ENCODE data around the gene DCDC1. TPM values are rescaled to one million over a fixed set of nuclear protein-coding genes. Genes with fewer than 3 reads are reported as not detected.

The DCDC1 gene
- polyA plus RNA-seq, 2 donors = 0.02 TPM; not detected in 1

DNA sequence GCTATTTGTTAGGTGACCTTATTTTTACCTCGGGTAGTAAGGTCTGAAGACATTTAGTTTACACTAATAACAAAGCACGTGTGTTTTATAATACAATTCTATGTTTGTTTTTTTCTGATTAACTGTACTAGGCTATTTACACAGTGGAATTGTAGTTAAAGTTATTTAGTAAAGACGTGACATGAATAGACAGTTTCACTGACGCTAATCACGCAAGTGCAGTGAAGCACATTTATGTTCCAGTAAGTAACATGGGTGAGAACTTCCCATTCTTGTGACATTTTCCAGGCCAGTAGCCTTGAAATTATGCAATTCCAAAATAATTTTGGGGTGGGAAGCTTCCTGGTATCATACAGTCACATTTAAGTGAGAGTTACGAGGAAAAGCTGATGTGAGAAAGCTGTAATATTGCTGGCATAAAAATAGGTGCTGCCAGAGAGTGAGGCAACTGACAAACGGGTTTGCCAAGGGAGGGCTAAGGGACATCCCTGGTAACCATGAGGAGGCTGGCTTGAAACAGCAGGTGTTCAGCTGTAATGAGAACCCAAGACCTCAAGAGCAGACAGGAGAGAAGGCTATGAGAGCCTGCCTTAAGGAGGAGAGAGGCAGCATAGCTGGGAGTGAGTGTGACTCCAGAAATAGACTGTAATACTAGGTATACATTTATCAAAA lies 378.8 kb downstream of the DCDC1 start:
- no peak overlapping the region for H3K4me3 ChIP-seq (ENCODE audit: low read depth in 1 of 2, low read length in 2 of 2)

DNA sequence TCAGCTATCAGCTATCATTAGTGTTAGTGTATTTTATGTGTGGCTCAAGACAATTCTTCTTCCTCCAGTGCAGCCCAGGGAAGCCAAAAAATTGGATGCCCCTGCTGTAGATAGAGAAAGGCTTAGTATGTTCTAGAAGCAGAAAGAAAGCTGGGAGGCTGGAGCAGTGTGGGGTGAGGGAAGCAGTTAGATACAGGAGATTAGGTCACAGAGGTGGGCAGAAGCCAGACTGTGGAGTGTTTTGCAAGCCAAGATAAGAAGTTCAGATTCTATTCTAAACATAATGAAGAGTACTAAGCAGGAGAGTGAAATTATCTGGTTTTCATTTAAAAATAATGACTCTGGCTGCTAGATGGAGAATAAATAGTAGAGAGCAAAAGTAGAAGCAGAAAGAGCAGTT lies 381.7 kb downstream of the DCDC1 start:
- no peaks in the 10 kb centered on the region for H3K36me3 ChIP-seq (ENCODE audit: control insufficient read depth in 2 of 2, insufficient read depth in 2 of 2, low read length in 1 of 2)
- no peak overlapping the region for H3K27ac ChIP-seq (ENCODE audit: low read depth in 2 of 2, low read length in 1 of 2)
- no peaks in the 10 kb centered on the region for H3K4me1 ChIP-seq (ENCODE audit: control insufficient read depth in 2 of 2, insufficient read depth in 2 of 2, low read length in 1 of 2)
- no peaks in the 10 kb centered on the region for H3K27me3 ChIP-seq (ENCODE audit: control insufficient read depth in 1 of 2, insufficient read depth in 2 of 2, low read length in 2 of 2)
- H3K9me3 ChIP-seq (ENCODE audit: control insufficient read depth in 2 of 2, insufficient read depth in 1 of 2, low read depth in 1 of 2, low read length in 1 of 2) = no peaks in the 10 kb centered on the region
- H3K4me3 ChIP-seq (ENCODE audit: low read depth in 1 of 2, low read length in 2 of 2) = no peak overlapping the region

More for the DNA sequence above, 378.8 kb downstream of the DCDC1 start:
- Histone ChIP-seq H3K27me3 (ENCODE audit: control insufficient read depth in 1 of 2, insufficient read depth in 2 of 2, low read length in 2 of 2) (no peaks in the 10 kb centered on the region), H3K36me3 (ENCODE audit: control insufficient read depth in 2 of 2, insufficient read depth in 2 of 2, low read length in 1 of 2) (no peaks in the 10 kb centered on the region), H3K4me1 (ENCODE audit: control insufficient read depth in 2 of 2, insufficient read depth in 2 of 2, low read length in 1 of 2) (no peaks in the 10 kb centered on the region), H3K9me3 (ENCODE audit: control insufficient read depth in 2 of 2, insufficient read depth in 1 of 2, low read depth in 1 of 2, low read length in 1 of 2) (no peaks in the 10 kb centered on the region), H3K27ac (ENCODE audit: low read depth in 2 of 2, low read length in 1 of 2) (no peak overlapping the region)
- 48% methylated on average over 7 of the region's 7 CpGs for WGBS, 2 donors

DNA sequence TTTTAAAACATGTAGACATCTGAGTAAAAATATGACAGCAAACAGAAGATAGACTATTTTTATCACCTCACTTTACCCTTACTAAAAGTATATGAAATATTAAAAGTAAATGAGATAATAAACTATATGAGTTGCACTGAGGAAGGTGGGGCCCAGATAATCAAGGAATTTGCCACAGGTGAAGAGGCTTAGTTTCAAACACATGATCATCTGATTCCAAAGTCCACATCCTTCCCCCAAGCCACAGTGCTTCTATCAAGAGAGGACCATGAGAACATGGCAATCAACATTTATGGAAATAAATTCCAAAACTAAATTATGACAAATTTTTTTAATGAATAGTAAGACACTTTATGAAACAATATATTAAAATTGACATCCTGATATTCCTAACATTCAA lies 384.0 kb downstream of the DCDC1 start:
- Histone ChIP-seq H3K9me3 (ENCODE audit: control insufficient read depth in 2 of 2, insufficient read depth in 1 of 2, low read depth in 1 of 2, low read length in 1 of 2) (no peaks in the 10 kb centered on the region), H3K36me3 (ENCODE audit: control insufficient read depth in 2 of 2, insufficient read depth in 2 of 2, low read length in 1 of 2) (no peaks in the 10 kb centered on the region), H3K27ac (ENCODE audit: low read depth in 2 of 2, low read length in 1 of 2) (no peak overlapping the region), H3K4me1 (ENCODE audit: control insufficient read depth in 2 of 2, insufficient read depth in 2 of 2, low read length in 1 of 2) (no peaks in the 10 kb centered on the region), H3K4me3 (ENCODE audit: low read depth in 1 of 2, low read length in 2 of 2) (no peak overlapping the region), H3K27me3 (ENCODE audit: control insufficient read depth in 1 of 2, insufficient read depth in 2 of 2, low read length in 2 of 2) (no peaks in the 10 kb centered on the region)

DNA sequence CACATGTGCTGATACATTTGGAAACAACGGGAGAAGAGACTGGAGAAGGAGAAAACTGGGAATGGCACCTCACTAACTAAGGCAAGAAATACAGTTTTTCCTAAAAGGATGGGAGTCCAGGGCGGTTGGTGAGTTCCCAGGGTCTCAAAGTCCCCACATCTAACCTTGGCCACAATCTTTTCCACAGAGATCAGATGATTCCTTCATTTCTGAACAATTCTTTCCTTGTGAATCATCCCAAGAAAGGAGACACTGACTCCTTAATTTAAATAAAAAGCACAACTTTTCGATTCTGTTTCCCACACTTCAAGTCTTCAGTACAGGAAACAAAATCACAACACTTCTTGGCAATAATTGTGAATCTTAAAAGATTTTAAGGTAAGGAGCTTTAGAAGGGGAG lies 384.7 kb downstream of the DCDC1 start:
- H3K27ac ChIP-seq (ENCODE audit: low read depth in 2 of 2, low read length in 1 of 2) = no peak overlapping the region
- WGBS, 2 donors = 48 to 65% methylated on average over 3 of the region's 3 CpGs

DNA sequence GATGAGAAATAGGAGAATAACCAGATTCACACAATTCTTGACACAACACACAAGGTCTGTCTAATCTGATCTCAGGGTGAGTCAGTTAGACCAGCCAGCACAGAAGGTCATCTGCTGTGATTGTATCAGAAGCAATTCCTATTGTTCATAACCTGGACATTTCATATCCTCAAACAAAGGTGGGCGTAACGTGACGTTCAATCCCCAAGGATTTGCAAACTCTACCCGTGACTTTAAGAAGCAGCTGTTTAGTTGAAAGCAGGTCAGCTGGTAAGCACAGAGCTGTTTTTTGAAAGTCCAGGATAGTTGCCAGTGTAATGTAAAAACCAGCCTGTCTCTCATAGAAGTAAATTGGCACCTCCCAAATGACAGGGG lies 385.1 kb downstream of the DCDC1 start:
- no peaks in the 10 kb centered on the region for H3K36me3 ChIP-seq (ENCODE audit: control insufficient read depth in 2 of 2, insufficient read depth in 2 of 2, low read length in 1 of 2)
- H3K27me3 ChIP-seq (ENCODE audit: control insufficient read depth in 1 of 2, insufficient read depth in 2 of 2, low read length in 2 of 2) = no peaks in the 10 kb centered on the region
- no peak overlapping the region for H3K27ac ChIP-seq (ENCODE audit: low read depth in 2 of 2, low read length in 1 of 2)
- no peaks in the 10 kb centered on the region for H3K9me3 ChIP-seq (ENCODE audit: control insufficient read depth in 2 of 2, insufficient read depth in 1 of 2, low read depth in 1 of 2, low read length in 1 of 2)
- no peaks in the 10 kb centered on the region for H3K4me1 ChIP-seq (ENCODE audit: control insufficient read depth in 2 of 2, insufficient read depth in 2 of 2, low read length in 1 of 2)
- 48 to 52% methylated on average over 4 of the region's 4 CpGs for WGBS, 2 donors
- H3K4me3 ChIP-seq (ENCODE audit: low read depth in 1 of 2, low read length in 2 of 2) = no peak overlapping the region

More for the DNA sequence above, 384.7 kb downstream of the DCDC1 start:
- H3K9me3 ChIP-seq (ENCODE audit: control insufficient read depth in 2 of 2, insufficient read depth in 1 of 2, low read depth in 1 of 2, low read length in 1 of 2) = no peaks in the 10 kb centered on the region
- H3K36me3 ChIP-seq (ENCODE audit: control insufficient read depth in 2 of 2, insufficient read depth in 2 of 2, low read length in 1 of 2) = no peaks in the 10 kb centered on the region
- H3K27me3 ChIP-seq (ENCODE audit: control insufficient read depth in 1 of 2, insufficient read depth in 2 of 2, low read length in 2 of 2) = no peaks in the 10 kb centered on the region
- H3K4me3 ChIP-seq (ENCODE audit: low read depth in 1 of 2, low read length in 2 of 2) = no peak overlapping the region
- no peaks in the 10 kb centered on the region for H3K4me1 ChIP-seq (ENCODE audit: control insufficient read depth in 2 of 2, insufficient read depth in 2 of 2, low read length in 1 of 2)

DNA sequence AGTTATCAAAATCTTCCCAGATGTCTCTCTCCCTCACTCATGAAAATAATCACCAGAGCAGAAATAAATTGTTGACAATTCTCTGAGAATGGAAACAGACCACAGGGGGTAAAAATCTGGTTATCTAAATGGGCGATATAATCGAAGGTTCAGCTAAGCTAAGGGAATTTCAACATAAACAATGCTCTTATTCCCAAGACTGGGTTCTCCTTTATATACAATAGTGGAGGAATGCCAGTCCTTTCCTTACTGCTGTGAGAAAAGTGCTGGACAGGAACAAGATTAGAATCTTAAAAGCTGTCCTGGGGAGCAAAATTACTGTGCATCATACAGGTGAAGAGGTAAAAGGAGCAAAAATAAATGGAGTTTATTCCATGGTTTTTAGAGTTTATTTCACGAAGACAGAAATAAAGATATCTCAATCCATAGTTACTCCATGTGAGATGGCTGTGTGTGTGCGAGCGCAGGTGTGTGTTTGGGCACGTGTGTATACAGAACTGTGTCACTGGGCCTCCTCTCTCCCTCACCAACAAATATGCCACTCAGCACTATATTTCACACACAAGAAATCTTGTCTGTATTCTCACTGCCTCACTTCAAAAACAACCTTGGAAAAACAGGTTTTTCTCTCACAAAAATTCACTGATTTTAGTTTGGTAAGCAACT lies 385.6 kb downstream of the DCDC1 start:
- 65% methylated on average over 6 of the region's 6 CpGs for WGBS, 2 donors
- no peak overlapping the region for H3K4me3 ChIP-seq (ENCODE audit: low read depth in 1 of 2, low read length in 2 of 2)
- no peaks in the 10 kb centered on the region for H3K9me3 ChIP-seq (ENCODE audit: control insufficient read depth in 2 of 2, insufficient read depth in 1 of 2, low read depth in 1 of 2, low read length in 1 of 2)
- no peaks in the 10 kb centered on the region for H3K4me1 ChIP-seq (ENCODE audit: control insufficient read depth in 2 of 2, insufficient read depth in 2 of 2, low read length in 1 of 2)
- H3K27me3 ChIP-seq (ENCODE audit: control insufficient read depth in 1 of 2, insufficient read depth in 2 of 2, low read length in 2 of 2) = no peaks in the 10 kb centered on the region
- no peaks in the 10 kb centered on the region for H3K36me3 ChIP-seq (ENCODE audit: control insufficient read depth in 2 of 2, insufficient read depth in 2 of 2, low read length in 1 of 2)
- no peak overlapping the region for H3K27ac ChIP-seq (ENCODE audit: low read depth in 2 of 2, low read length in 1 of 2)

DNA sequence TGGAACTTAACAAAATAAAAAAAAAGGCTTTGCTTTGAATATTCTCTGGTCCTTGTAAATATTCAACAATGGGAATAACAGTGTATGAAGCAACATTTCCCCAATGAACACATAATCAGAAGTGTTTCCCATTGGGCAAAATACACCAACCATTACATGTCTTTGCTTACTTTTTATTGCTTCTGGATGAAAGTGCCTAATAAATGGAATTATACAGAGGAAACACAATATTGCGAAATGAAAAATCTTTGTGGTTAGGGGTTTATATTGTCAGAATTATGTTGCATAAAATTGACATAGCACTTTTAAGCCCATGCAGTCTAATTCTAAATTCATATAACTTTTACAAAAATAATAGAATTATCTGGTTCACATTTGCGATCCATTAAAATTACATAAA lies 386.4 kb downstream of the DCDC1 start:
- WGBS, 2 donors = 94 to 96% methylated on average over 2 of the region's 2 CpGs

DNA sequence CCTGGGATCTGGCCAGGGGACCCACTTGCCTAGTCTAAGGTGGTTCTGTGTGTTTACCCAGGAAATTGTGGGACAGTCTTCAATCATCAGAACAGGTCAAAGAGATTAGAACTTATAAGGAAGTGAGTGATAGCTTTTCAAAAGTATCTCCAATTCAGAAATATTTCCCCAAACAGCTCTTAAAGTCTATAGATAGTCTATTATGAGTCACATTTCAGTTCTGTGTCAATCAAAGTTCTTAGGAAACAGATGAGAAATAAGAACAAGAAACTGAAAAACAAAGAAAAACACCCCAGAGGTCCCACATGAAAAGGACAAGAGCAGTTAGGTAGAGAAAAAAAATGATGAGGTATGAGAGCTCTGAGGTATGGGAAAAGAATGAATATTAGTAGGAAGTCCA lies 402.0 kb downstream of the DCDC1 start:
- Histone ChIP-seq H3K27me3 (ENCODE audit: control insufficient read depth in 1 of 2, insufficient read depth in 2 of 2, low read length in 2 of 2) (no peaks in the 10 kb centered on the region), H3K9me3 (ENCODE audit: control insufficient read depth in 2 of 2, insufficient read depth in 1 of 2, low read depth in 1 of 2, low read length in 1 of 2) (peaks cover 0 to 3% of the 10 kb centered on the region in 2 donors), H3K4me1 (ENCODE audit: control insufficient read depth in 2 of 2, insufficient read depth in 2 of 2, low read length in 1 of 2) (no peaks in the 10 kb centered on the region), H3K4me3 (ENCODE audit: low read depth in 1 of 2, low read length in 2 of 2) (no peak overlapping the region), H3K36me3 (ENCODE audit: control insufficient read depth in 2 of 2, insufficient read depth in 2 of 2, low read length in 1 of 2) (no peaks in the 10 kb centered on the region), H3K27ac (ENCODE audit: low read depth in 2 of 2, low read length in 1 of 2) (no peak overlapping the region)

More for the DNA sequence above, 386.4 kb downstream of the DCDC1 start:
- H3K4me1 ChIP-seq (ENCODE audit: control insufficient read depth in 2 of 2, insufficient read depth in 2 of 2, low read length in 1 of 2) = no peaks in the 10 kb centered on the region
- no peaks in the 10 kb centered on the region for H3K36me3 ChIP-seq (ENCODE audit: control insufficient read depth in 2 of 2, insufficient read depth in 2 of 2, low read length in 1 of 2)
- no peak overlapping the region for H3K4me3 ChIP-seq (ENCODE audit: low read depth in 1 of 2, low read length in 2 of 2)
- H3K27me3 ChIP-seq (ENCODE audit: control insufficient read depth in 1 of 2, insufficient read depth in 2 of 2, low read length in 2 of 2) = no peaks in the 10 kb centered on the region
- H3K9me3 ChIP-seq (ENCODE audit: control insufficient read depth in 2 of 2, insufficient read depth in 1 of 2, low read depth in 1 of 2, low read length in 1 of 2) = no peaks in the 10 kb centered on the region
- H3K27ac ChIP-seq (ENCODE audit: low read depth in 2 of 2, low read length in 1 of 2) = no peak overlapping the region

DNA sequence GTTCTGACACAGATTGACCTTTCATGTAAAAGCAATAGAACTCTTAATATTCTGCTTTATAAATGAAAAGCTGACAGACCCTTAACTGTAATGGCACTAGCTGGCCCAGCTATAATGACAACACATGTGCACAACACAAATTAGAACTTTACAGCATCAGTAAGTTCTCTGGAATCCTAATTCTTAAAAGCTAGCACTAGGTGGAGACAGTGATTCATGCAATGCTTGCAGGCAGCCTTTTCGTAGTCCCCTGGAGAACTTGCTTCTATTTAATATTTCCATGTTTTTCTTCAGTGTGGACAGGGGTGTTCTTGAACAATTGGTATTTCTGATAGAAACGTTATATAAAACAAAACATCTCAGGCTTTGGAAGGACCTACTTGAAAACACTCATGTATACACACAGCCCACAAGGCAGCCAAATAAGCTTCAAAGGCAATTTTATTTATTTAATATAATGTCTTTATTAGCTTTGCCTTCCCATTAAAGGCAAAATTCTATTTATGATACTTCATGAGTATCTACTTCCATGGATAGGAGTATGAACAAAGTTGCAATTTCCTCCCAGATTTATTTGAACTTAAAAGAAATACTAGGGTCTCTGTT lies 409.0 kb downstream of the DCDC1 start:
- no peak overlapping the region for H3K27ac ChIP-seq (ENCODE audit: low read depth in 2 of 2, low read length in 1 of 2)
- no peaks in the 10 kb centered on the region for H3K4me1 ChIP-seq (ENCODE audit: control insufficient read depth in 2 of 2, insufficient read depth in 2 of 2, low read length in 1 of 2)
- no peaks in the 10 kb centered on the region for H3K27me3 ChIP-seq (ENCODE audit: control insufficient read depth in 1 of 2, insufficient read depth in 2 of 2, low read length in 2 of 2)
- 7 to 8% methylated on average over 2 of the region's 2 CpGs for WGBS, 2 donors
- no peaks in the 10 kb centered on the region for H3K9me3 ChIP-seq (ENCODE audit: control insufficient read depth in 2 of 2, insufficient read depth in 1 of 2, low read depth in 1 of 2, low read length in 1 of 2)
- H3K36me3 ChIP-seq (ENCODE audit: control insufficient read depth in 2 of 2, insufficient read depth in 2 of 2, low read length in 1 of 2) = no peaks in the 10 kb centered on the region
- H3K4me3 ChIP-seq (ENCODE audit: low read depth in 1 of 2, low read length in 2 of 2) = no peak overlapping the region

DNA sequence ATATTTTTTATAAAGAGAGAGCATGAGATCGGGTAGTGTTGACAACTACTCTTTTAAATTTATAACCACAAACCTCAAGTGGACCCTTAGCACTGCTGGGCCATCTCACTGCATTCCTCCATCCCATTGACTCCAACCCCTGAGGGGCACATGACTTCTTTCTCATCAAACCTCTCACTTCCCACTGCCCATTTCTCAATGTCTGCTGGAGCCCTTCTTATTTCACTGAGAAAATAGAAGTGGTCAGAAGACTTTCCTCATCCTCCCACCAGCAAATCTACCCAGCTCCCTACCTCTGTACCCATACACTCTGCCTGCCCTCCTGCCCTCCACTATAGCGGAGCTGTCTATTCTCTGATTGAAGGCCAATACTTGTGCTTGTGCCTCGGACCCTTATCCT lies 412.8 kb downstream of the DCDC1 start:
- no peak overlapping the region for H3K4me3 ChIP-seq (ENCODE audit: low read depth in 1 of 2, low read length in 2 of 2)
- no peaks in the 10 kb centered on the region for H3K36me3 ChIP-seq (ENCODE audit: control insufficient read depth in 2 of 2, insufficient read depth in 2 of 2, low read length in 1 of 2)
- WGBS, 2 donors = 72 to 81% methylated on average over 3 of the region's 3 CpGs
- no peaks in the 10 kb centered on the region for H3K27me3 ChIP-seq (ENCODE audit: control insufficient read depth in 1 of 2, insufficient read depth in 2 of 2, low read length in 2 of 2)
- no peak overlapping the region for H3K27ac ChIP-seq (ENCODE audit: low read depth in 2 of 2, low read length in 1 of 2)
- H3K4me1 ChIP-seq (ENCODE audit: control insufficient read depth in 2 of 2, insufficient read depth in 2 of 2, low read length in 1 of 2) = no peaks in the 10 kb centered on the region
- H3K9me3 ChIP-seq (ENCODE audit: control insufficient read depth in 2 of 2, insufficient read depth in 1 of 2, low read depth in 1 of 2, low read length in 1 of 2) = no peaks in the 10 kb centered on the region
